CD4-positive, alpha-beta T cell treated with Interleukin-12 subunit alpha and Interleukin-12 subunit beta, for 1 hour (primary cell): Measurements from ENCODE around the gene FGF19.
"Not testable (repeated sequence)": the region's sequence is repeated elsewhere in the genome, so short reads cannot be mapped to it uniquely, and the experiment has no call there.

Source experiments
- DNase-seq: peaks from one replicate; pipeline ENCODE4 v3.0.0-alpha.2; 2020

Gene FGF19

GRCh38 chr11:69695581-69695980 lies 8.2 kb downstream of the FGF19 start:
- DNase-seq, result no peak

- DNase-seq, result no peak
Observed at GRCh38 chr11:69694781-69695180, 9.0 kb downstream of the FGF19 start.

- DNase-seq, result no peak
Observed at GRCh38 chr11:69692422-69692821, 11.4 kb downstream of the FGF19 start.

- DNase-seq, result no peak
Observed at GRCh38 chr11:69691463-69691862, 12.4 kb downstream of the FGF19 start.

GRCh38 chr11:69689484-69690319 lies 14.1 kb downstream of the FGF19 start:
- no peak for DNase-seq

GRCh38 chr11:69687969-69688771 lies 15.7 kb downstream of the FGF19 start:
- not testable (repeated sequence) for DNase-seq

GRCh38 chr11:69686856-69687255 lies 17.0 kb downstream of the FGF19 start:
- DNase-seq, result no peak

- no peak for DNase-seq
Observed at GRCh38 chr11:69686452-69686851, 17.4 kb downstream of the FGF19 start.

GRCh38 chr11:69685348-69685747 lies 18.5 kb downstream of the FGF19 start:
- no peak for DNase-seq

GRCh38 chr11:69684651-69685050 lies 19.2 kb downstream of the FGF19 start:
- no peak for DNase-seq

- no peak for DNase-seq
Observed at GRCh38 chr11:69683764-69684333, 20.0 kb downstream of the FGF19 start.

GRCh38 chr11:69682681-69683326 lies 21.0 kb downstream of the FGF19 start:
- DNase-seq, result no peak

- DNase-seq, result no peak
Observed at GRCh38 chr11:69682221-69682620, 21.6 kb downstream of the FGF19 start.

- DNase-seq, result no peak
Observed at GRCh38 chr11:69680688-69681087, 23.1 kb downstream of the FGF19 start.

GRCh38 chr11:69677749-69678148 lies 26.1 kb downstream of the FGF19 start:
- no peak for DNase-seq

- DNase-seq, result peak; percentile 94
Observed at GRCh38 chr11:69674886-69675714, 28.7 kb downstream of the FGF19 start, which contains the start of gene LTO1. TSS of gene LTO1 (minus strand) at chr11:69675353. CDS start at chr11:69675239, 114 bp downstream.

- DNase-seq, result no peak
Observed at GRCh38 chr11:69674267-69674885, 29.4 kb downstream of the FGF19 start.

- DNase-seq, result no peak
Observed at GRCh38 chr11:69671734-69672465, 31.9 kb downstream of the FGF19 start.

GRCh38 chr11:69670158-69670845 lies 33.5 kb downstream of the FGF19 start:
- DNase-seq, result peak; percentile 59

- no peak for DNase-seq
Observed at GRCh38 chr11:69669486-69669885, 34.3 kb downstream of the FGF19 start.
